Measurements from ENCODE around the gene CIAO3. TPM values are rescaled to one million over a fixed set of nuclear protein-coding genes. Genes with fewer than 3 reads are reported as not detected.
A peak's percentile ranks its signal among the peaks of the same experiment; 100 is the strongest.

The CIAO3 gene
- total RNA-seq, 1 experiment from 2014 or later, result 21.9 TPM

- H3K79me2 ChIP-seq (ENCODE audit: insufficient read depth, low read length), result no peaks in the 10 kb centered on the region
- peaks cover 2% of the 10 kb centered on the region; the same call in 1 of the 2 replicates for H3K4me1 ChIP-seq (ENCODE audit: insufficient read depth, low read length)
- TF ChIP-seq, protein P1, sequence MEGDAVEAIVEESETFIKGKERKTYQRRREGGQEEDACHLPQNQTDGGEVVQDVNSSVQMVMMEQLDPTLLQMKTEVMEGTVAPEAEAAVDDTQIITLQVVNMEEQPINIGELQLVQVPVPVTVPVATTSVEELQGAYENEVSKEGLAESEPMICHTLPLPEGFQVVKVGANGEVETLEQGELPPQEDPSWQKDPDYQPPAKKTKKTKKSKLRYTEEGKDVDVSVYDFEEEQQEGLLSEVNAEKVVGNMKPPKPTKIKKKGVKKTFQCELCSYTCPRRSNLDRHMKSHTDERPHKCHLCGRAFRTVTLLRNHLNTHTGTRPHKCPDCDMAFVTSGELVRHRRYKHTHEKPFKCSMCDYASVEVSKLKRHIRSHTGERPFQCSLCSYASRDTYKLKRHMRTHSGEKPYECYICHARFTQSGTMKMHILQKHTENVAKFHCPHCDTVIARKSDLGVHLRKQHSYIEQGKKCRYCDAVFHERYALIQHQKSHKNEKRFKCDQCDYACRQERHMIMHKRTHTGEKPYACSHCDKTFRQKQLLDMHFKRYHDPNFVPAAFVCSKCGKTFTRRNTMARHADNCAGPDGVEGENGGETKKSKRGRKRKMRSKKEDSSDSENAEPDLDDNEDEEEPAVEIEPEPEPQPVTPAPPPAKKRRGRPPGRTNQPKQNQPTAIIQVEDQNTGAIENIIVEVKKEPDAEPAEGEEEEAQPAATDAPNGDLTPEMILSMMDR (conservative IDR thresholded peaks at IDR 0.05), result no peak
- no peak overlapping the region for H3T11ph ChIP-seq (ENCODE audit: low read length)
- H3K79me1 ChIP-seq (ENCODE audit: insufficient read depth, low read depth, low read length, poor library complexity, severe bottlenecking), result no peaks in the 10 kb centered on the region
- H3K27ac ChIP-seq (ENCODE audit: insufficient read length, low read depth, low read length), result no peak overlapping the region
- H3K14ac ChIP-seq (ENCODE audit: insufficient read depth, low read length), result 0 out of 2 replicates have a peak overlapping the region, but pooled peaks have one; percentile 16
- H3K27me3 Mint-ChIP-seq (ENCODE audit: low read depth), result no peaks in the 10 kb centered on the region
- H3K23me2 ChIP-seq (ENCODE audit: insufficient read length, low read depth, low read length, poor library complexity, severe bottlenecking), result peaks cover 10% of the 10 kb centered on the region
- peaks cover 9 to 13% of the 10 kb centered on the region in 2 experiments for H3K4me1 Mint-ChIP-seq
- peak overlapping the region; percentile 55 for H3K4me2 ChIP-seq (ENCODE audit: insufficient read depth, insufficient read length, low read length)
- no peaks in the 10 kb centered on the region for H3K27me3 ChIP-seq (ENCODE audit: insufficient read depth, low read length)
- H2AFZ ChIP-seq (ENCODE audit: low read length), result no peak overlapping the region
- H4K20me1 ChIP-seq (ENCODE audit: control insufficient read depth, insufficient read depth, insufficient read length), result no peaks in the 10 kb centered on the region
- no peak overlapping the region for H2AK5ac ChIP-seq (ENCODE audit: insufficient read length, low read length)
- no peak overlapping the region for H2BK120ac ChIP-seq (ENCODE audit: low read depth, low read length, poor library complexity, severe bottlenecking)
- H2BK12ac ChIP-seq (ENCODE audit: insufficient read length, low read depth, low read length), result no peak overlapping the region
- no peak overlapping the region for H3K56ac ChIP-seq (ENCODE audit: insufficient read length, low read depth, low read length)
- peak overlapping the region; percentile 27 for H3K9ac ChIP-seq (ENCODE audit: extremely low read depth, insufficient read length, low read length)
- H2BK5ac ChIP-seq (ENCODE audit: insufficient read length, low read length), result no peak overlapping the region
- H4K91ac ChIP-seq (ENCODE audit: insufficient read length, low read depth, low read length), result no peak overlapping the region
- H3K4me3 Mint-ChIP-seq, result peak overlapping the region; percentile 75 to 84
- no peak overlapping the region for H3K18ac ChIP-seq (ENCODE audit: insufficient read length, low read depth, low read length)
- H3K27ac Mint-ChIP-seq, result no peak overlapping the region
- no peak overlapping the region for H4K5ac ChIP-seq (ENCODE audit: insufficient read length, low read depth, low read length)
- no CpG with 5 or more reads among the region's 38 CpGs for WGBS (ENCODE audit: extremely low coverage, insufficient read length, low lambda C conversion rate)
- H3K4ac ChIP-seq (ENCODE audit: low read depth, low read length), result no peak overlapping the region
- H2BK20ac ChIP-seq (ENCODE audit: low read depth, low read length, poor library complexity, severe bottlenecking), result no peak overlapping the region
- no peak overlapping the region for H3K23ac ChIP-seq (ENCODE audit: insufficient read length, low read depth, low read length)
- H3K9me3 Mint-ChIP-seq, result no peaks in the 10 kb centered on the region
- no peaks in the 10 kb centered on the region for H3K9me3 ChIP-seq (ENCODE audit: control insufficient read depth, low read depth, low read length)
- no peak overlapping the region for H4K8ac ChIP-seq (replicated peaks; ENCODE audit: insufficient read length, low read depth, low read length)
- H2BK15ac ChIP-seq (ENCODE audit: low read depth, low read length), result no peak overlapping the region
- no peak for DNase-seq
- H3K36me3 Mint-ChIP-seq (ENCODE audit: insufficient read depth in 1 of 3, low read depth in 3 of 3), result peaks cover 5 to 24% (median 24%) of the 10 kb centered on the region in 3 experiments; a peak in 6 of 7 replicates
Measured at GRCh38 chr16:739560-740458, 988 bp downstream of the CIAO3 start.

All from H9 (cell line).